GM19240 (cell line): ENCODE results near the gene MC5R.

Experiments used
- DNase-seq: peaks from one replicate; pipeline ENCODE4 v3.0.0; 2011; ENCODE audit warnings: low spot score; ENCODE audit not compliant: insufficient read length

Gene MC5R

GRCh38 chr18:13823707-13824395, at the start of gene MC5R:
Gene MC5R (plus strand): TSS chr18:13824149. CDS start chr18:13825766, 1,617 bp downstream.
- DNase-seq, result peak; percentile 69

- DNase-seq, result no peak
Measured at GRCh38 chr18:13775058-13775457, 48.9 kb upstream of the MC5R start.

DNA sequence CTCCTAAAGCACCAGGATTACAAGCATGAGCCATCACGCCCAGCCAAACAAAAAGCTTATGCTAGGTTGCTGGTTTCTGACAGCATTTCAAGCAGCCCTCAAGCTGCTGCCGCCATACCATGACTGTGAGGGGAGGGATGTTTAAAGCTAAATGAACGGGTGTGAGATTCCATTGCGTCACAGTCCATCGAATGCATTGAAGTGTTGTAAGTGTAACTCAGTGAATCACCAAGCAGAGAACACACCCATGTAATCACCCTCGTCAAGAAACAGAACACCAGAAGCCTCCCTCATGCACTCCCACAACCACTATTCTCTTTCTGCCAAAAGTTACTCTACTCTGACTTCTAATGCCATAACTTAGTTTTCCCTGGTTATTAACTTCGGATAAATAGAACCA, 32.8 kb upstream of the MC5R start:
- DNase-seq, result no peak

GRCh38 chr18:13793819-13794218, 30.1 kb upstream of the MC5R start:
- no peak for DNase-seq

- DNase-seq, result no peak
Measured at GRCh38 chr18:13796515-13796914, 27.4 kb upstream of the MC5R start.

- no peak for DNase-seq
Measured at GRCh38 chr18:13797157-13797611, 26.8 kb upstream of the MC5R start.

GRCh38 chr18:13799396-13799795, 24.6 kb upstream of the MC5R start:
- no peak for DNase-seq

GRCh38 chr18:13800505-13801259, 23.3 kb upstream of the MC5R start:
- DNase-seq, result no peak

DNA sequence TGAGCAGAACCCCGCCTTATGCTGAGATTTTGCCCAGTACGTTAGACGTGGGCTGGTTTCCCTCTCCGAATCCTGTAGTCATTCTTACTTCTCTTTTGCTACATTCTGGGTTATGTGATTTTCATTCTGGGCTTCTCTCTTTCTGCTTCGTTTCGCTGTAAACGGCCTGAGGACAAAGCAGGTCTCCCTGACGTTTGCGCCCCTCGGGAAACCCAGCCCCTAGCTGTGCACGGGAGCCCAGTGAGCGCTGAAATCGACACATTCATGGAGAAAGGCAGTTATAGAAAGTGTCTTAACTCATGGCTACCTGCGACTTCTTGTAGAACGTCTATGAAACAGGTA, 22.7 kb upstream of the MC5R start:
- DNase-seq, result no peak

DNA sequence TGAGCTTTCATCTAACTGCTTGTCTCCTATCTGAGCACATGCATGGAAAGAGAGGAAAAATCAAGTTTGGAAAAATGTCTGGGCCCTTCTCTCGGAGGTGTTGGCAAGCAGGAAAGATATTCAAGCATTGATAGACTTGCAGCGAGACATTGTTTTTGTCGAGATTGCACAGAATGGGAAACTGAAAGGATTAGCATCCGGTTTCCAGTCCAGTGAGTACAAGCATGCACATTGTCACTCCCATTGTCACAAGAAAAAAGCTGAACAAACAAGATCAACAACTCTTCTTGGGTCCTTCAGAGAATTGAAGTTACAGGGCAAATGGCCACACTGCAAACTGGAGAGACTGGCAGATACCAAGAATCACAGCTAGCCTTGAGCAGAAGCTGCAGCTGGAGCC, 19.6 kb upstream of the MC5R start:
- DNase-seq, result no peak

GRCh38 chr18:13808294-13809042, 15.5 kb upstream of the MC5R start:
- DNase-seq, result no peak

DNA sequence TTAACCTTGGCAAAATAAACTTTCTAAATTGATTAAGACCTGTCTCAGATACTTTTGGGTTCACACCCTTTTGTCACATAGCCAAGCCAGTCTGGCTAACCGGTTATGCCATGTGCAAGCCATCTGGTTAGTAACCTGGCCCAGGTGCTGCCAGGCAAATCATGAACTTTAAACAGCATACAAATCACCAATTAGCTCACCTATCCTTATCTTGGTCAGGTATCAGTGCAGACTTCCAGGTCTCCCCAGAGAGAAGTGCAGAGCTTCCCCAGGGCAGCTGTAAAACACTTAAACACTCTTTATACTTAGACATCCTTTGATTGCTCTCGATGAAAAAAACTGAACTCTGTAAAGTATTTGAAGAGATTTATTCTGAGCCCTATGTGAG, 14.9 kb upstream of the MC5R start:
- DNase-seq, result no peak

GRCh38 chr18:13809531-13810255, 14.3 kb upstream of the MC5R start:
- no peak for DNase-seq

- no peak for DNase-seq
Measured at GRCh38 chr18:13810950-13811485, 12.9 kb upstream of the MC5R start.

- no peak for DNase-seq
Measured at GRCh38 chr18:13811993-13812392, 12.0 kb upstream of the MC5R start.

GRCh38 chr18:13813271-13813849, 10.6 kb upstream of the MC5R start:
- DNase-seq, result no peak

DNA sequence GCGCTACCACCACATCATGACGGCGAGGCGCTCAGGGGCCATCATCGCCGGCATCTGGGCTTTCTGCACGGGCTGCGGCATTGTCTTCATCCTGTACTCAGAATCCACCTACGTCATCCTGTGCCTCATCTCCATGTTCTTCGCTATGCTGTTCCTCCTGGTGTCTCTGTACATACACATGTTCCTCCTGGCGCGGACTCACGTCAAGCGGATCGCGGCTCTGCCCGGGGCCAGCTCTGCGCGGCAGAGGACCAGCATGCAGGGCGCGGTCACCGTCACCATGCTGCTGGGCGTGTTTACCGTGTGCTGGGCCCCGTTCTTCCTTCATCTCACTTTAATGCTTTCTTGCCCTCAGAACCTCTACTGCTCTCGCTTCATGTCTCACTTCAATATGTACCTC, 2.3 kb downstream of the MC5R start:
- no peak for DNase-seq

DNA sequence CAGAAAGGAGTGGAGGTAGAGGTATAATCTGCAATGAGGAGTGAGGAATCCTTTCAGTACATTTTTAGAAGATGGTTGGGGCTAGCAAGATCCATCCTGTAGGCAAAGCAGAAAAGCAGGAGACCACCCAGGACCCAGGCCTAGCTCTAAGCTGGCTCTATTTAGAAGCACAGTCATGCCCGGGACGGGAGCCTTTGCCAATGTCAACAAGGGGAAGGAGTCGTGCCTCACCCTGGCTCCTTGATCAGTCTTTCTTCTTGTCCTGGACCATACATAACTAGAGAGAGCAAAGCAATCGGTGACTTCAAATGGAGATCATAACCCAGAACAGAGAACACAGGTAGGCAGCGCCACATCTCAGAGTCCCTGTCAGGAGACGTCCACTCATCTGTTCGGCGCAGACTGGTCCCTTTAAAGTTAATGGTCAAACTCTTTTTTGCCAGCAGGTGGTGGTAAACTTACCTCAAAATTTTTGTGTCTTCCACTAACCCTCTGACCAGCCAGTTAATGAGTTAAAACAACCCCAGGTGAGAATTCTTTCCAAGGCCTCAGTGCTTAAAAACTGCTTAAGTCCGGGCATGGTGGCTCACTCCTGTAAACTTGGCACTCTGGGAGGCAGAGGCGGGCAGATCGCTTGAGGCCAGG, 8.0 kb downstream of the MC5R start:
- no peak for DNase-seq

DNA sequence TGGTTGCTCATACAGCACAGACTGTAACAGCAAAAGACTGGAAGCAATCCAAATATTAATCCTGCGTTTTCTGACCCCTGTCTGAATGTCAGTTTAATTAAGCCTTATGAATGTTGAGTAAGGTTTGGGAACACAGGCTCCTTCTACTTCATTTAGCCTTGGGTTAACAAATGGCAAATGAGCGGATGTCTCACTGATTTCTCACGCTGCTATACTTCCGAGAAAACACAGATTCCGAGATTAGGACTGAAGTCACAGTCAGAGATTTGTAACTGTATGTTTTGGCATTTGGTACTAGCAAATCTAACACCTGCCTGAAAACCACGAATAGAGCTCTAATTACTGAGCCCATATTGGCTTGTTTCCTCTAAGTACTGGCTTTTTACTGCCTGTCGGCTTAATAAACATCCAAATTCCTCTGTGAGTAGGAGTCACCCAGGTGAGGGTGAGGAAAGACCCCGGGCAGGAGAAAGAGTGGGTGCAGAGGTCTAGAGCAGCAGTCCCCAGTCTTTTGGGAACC, 10.6 kb downstream of the MC5R start:
- DNase-seq, result no peak

- no peak for DNase-seq
Measured at GRCh38 chr18:13835202-13835601, 11.3 kb downstream of the MC5R start.
